Measurements from ENCODE around the gene ATL3.

DNA sequence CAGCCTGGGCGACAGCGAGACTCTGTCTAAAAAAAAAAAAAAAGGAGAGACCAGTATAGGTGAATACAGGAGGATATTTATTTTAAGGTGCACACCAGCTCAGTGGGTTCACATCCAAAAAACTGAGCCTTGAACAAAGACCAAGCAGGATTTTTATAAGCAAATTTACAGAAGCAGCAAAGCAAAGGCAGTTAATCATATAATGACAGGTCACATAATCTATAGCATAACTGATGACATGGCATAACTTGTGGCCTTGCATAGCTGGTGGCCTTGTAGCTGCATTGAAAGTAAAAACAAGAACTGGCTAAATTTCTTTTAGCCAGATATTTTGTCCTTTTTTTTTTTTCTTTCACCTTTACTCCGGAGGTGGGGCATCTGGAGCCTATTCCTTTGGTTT lies 54.2 kb downstream of the ATL3 start:
- TF ChIP-seq, protein P1, sequence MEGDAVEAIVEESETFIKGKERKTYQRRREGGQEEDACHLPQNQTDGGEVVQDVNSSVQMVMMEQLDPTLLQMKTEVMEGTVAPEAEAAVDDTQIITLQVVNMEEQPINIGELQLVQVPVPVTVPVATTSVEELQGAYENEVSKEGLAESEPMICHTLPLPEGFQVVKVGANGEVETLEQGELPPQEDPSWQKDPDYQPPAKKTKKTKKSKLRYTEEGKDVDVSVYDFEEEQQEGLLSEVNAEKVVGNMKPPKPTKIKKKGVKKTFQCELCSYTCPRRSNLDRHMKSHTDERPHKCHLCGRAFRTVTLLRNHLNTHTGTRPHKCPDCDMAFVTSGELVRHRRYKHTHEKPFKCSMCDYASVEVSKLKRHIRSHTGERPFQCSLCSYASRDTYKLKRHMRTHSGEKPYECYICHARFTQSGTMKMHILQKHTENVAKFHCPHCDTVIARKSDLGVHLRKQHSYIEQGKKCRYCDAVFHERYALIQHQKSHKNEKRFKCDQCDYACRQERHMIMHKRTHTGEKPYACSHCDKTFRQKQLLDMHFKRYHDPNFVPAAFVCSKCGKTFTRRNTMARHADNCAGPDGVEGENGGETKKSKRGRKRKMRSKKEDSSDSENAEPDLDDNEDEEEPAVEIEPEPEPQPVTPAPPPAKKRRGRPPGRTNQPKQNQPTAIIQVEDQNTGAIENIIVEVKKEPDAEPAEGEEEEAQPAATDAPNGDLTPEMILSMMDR (IDR thresholded peaks at IDR 0.05), result no peak
- TF ChIP-seq POLR2AphosphoS5 (IDR thresholded peaks at IDR 0.05; ENCODE audit: insufficient read depth in 1 of 2, low read depth in 1 of 2) (no peak), POLR2A (IDR thresholded peaks at IDR 0.05) (no peak)
